ENCODE results near the gene TEX11. TPM values are rescaled to one million over a fixed set of nuclear protein-coding genes. Genes with fewer than 3 reads are reported as not detected.

TEX11 gene
- total RNA-seq, 2 experiments from 2014 or later, result not detected

GRCh38 chrX:70482300-70482699, 426.2 kb downstream of the TEX11 start:
- Mint-ChIP-seq H3K4me3 (no peak overlapping the region), H3K27me3 (no peaks in the 10 kb centered on the region), H3K9me3 (ENCODE audit: low read depth) (no peaks in the 10 kb centered on the region), H3K27ac (no peak overlapping the region), H3K36me3 (ENCODE audit: low read depth) (peaks cover 7% of the 10 kb centered on the region), H3K4me1 (peaks cover 3% of the 10 kb centered on the region)
- ATAC-seq, result no peak
- POLR2A ChIA-PET, result no interaction called here
- DNase-seq, result no peak
- intact Hi-C loops (cut with DNase I, micrococcal nuclease), result no loop called here
- CTCF ChIA-PET, result interaction anchor here (0.7 kb wide), 1 partner anchor 129 kb away, joined by 3 read pairs; no protein-coding TSS in a partner anchor

- intact Hi-C loops (cut with DNase I, micrococcal nuclease), result no loop called here
- H3K4me1 Mint-ChIP-seq, result peaks cover 3% of the 10 kb centered on the region
- DNase-seq (no peak), ATAC-seq (no peak)
- H3K4me3 Mint-ChIP-seq, result no peak overlapping the region
- no peaks in the 10 kb centered on the region for H3K9me3 Mint-ChIP-seq (ENCODE audit: low read depth)
- no peak overlapping the region for H3K27ac Mint-ChIP-seq
- H3K36me3 Mint-ChIP-seq (ENCODE audit: low read depth), result peaks cover 7% of the 10 kb centered on the region
- ChIA-PET POLR2A (no interaction called here), CTCF (interaction anchor here (0.7 kb wide), 1 partner anchor 130 kb away, joined by 3 read pairs; no protein-coding TSS in a partner anchor)
- no peaks in the 10 kb centered on the region for H3K27me3 Mint-ChIP-seq
Observed at GRCh38 chrX:70481471-70482270, 426.8 kb downstream of the TEX11 start.

- ChIA-PET CTCF (no interaction called here), POLR2A (no interaction called here)
- ATAC-seq (no peak), DNase-seq (no peak)
- intact Hi-C loops (cut with DNase I, micrococcal nuclease), result no loop called here
- H3K9me3 Mint-ChIP-seq (ENCODE audit: low read depth), result no peaks in the 10 kb centered on the region
- no peak overlapping the region for H3K27ac Mint-ChIP-seq
- no peaks in the 10 kb centered on the region for H3K27me3 Mint-ChIP-seq
- H3K4me1 Mint-ChIP-seq, result peaks cover 3% of the 10 kb centered on the region
- peaks cover 7% of the 10 kb centered on the region for H3K36me3 Mint-ChIP-seq (ENCODE audit: low read depth)
- H3K4me3 Mint-ChIP-seq, result no peak overlapping the region
Observed at GRCh38 chrX:70480660-70481018, 427.9 kb downstream of the TEX11 start.

GRCh38 chrX:70479922-70480659, 428.4 kb downstream of the TEX11 start:
- DNase-seq (no peak), ATAC-seq (no peak)
- intact Hi-C loops (cut with DNase I, micrococcal nuclease), result no loop called here
- H3K27ac Mint-ChIP-seq, result no peak overlapping the region
- H3K4me3 Mint-ChIP-seq, result no peak overlapping the region
- H3K27me3 Mint-ChIP-seq, result no peaks in the 10 kb centered on the region
- no peaks in the 10 kb centered on the region for H3K9me3 Mint-ChIP-seq (ENCODE audit: low read depth)
- ChIA-PET CTCF (no interaction called here), POLR2A (no interaction called here)
- peaks cover 7% of the 10 kb centered on the region for H3K36me3 Mint-ChIP-seq (ENCODE audit: low read depth)
- peaks cover 7% of the 10 kb centered on the region for H3K4me1 Mint-ChIP-seq

GRCh38 chrX:70479247-70479921, 429.1 kb downstream of the TEX11 start:
- no peaks in the 10 kb centered on the region for H3K9me3 Mint-ChIP-seq (ENCODE audit: low read depth)
- no peak for ATAC-seq
- no peaks in the 10 kb centered on the region for H3K27me3 Mint-ChIP-seq
- ChIA-PET POLR2A (no interaction called here), CTCF (no interaction called here)
- intact Hi-C loops (cut with DNase I, micrococcal nuclease), result no loop called here
- no peak overlapping the region for H3K27ac Mint-ChIP-seq
- peaks cover 7% of the 10 kb centered on the region for H3K4me1 Mint-ChIP-seq
- no peak overlapping the region for H3K4me3 Mint-ChIP-seq
- DNase-seq, result no peak
- peaks cover 5% of the 10 kb centered on the region for H3K36me3 Mint-ChIP-seq (ENCODE audit: low read depth)

Other genes with a start within 250 kb of the TEX11 start
- gene SLC7A3, start 22.4 kb upstream of the TEX11 start, total RNA-seq, result under 1 TPM; 0.11 to 0.16 TPM
- 10 to 100 TPM; 43.2 to 44.6 TPM for gene SNX12, start 159.6 kb upstream of the TEX11 start, total RNA-seq
- 10 to 100 TPM in 1 of 2 experiments, 1 to 10 TPM in 1; 9.5 to 10.8 TPM for gene FOXO4, start 187.1 kb upstream of the TEX11 start, total RNA-seq
- gene CXorf65, start 198.0 kb upstream of the TEX11 start, total RNA-seq, result 10 to 100 TPM; 15.7 to 31.2 TPM
- 100 to 1,000 TPM; 278 to 342 TPM for gene IL2RG, start 202.9 kb upstream of the TEX11 start, total RNA-seq
- gene MED12, start 209.9 kb upstream of the TEX11 start, total RNA-seq, result 10 to 100 TPM; 46.2 to 56.4 TPM
- gene NLGN3, start 236.1 kb upstream of the TEX11 start, total RNA-seq, result under 1 TPM; 0.77 to 0.78 TPM

Measured in activated CD4-positive, alpha-beta T cell treated with anti-CD3 and anti-CD28 coated beads for 36 hours (primary cell).